HG03521 (cell line): ENCODE results near the gene JRKL.

ENCODE experiments used
- ATAC-seq: cut with Tn5 transposase; IDR thresholded peaks from one replicate; pipeline ENCODE4 v1.9.1; 2021; ENCODE audit warnings: mild to moderate bottlenecking, moderate library complexity; ENCODE audit not compliant: unreplicated experiment

JRKL gene

GRCh38 chr11:96389720-96390487, at the start of gene JRKL, which contains the start of gene CCDC82:
TSS of gene JRKL (plus strand) at chr11:96390013. CDS start at chr11:96390650, 637 bp downstream.
TSS of gene CCDC82 (minus strand) at chr11:96389912. CDS start at chr11:96384747, 5,165 bp downstream.
- ATAC-seq = peak; percentile 94

- no peak for ATAC-seq
These were observed 49.3 kb upstream of the JRKL start for GRCh38 chr11:96340555-96340885.

- peak; percentile 37 for ATAC-seq
These were observed 48.4 kb upstream of the JRKL start for GRCh38 chr11:96341211-96342013.

- ATAC-seq = no peak
These were observed 47.5 kb upstream of the JRKL start for GRCh38 chr11:96342014-96342960.

GRCh38 chr11:96342961-96343711, 46.7 kb upstream of the JRKL start, which contains the start of gene MAML2:
TSS of gene MAML2 (minus strand) at chr11:96343195. CDS start at chr11:96341895, 1,300 bp downstream.
- ATAC-seq = peak; percentile 81

GRCh38 chr11:96356848-96357247, 33.0 kb upstream of the JRKL start:
- ATAC-seq = no peak

- ATAC-seq = no peak
These were observed 32.0 kb upstream of the JRKL start for GRCh38 chr11:96357794-96358193.

- ATAC-seq = no peak
These were observed 31.5 kb upstream of the JRKL start for GRCh38 chr11:96358321-96358720.

- ATAC-seq = no peak
These were observed 28.0 kb upstream of the JRKL start for GRCh38 chr11:96361778-96362177.

- ATAC-seq = no peak
These were observed 24.3 kb upstream of the JRKL start for GRCh38 chr11:96365493-96365892.

- ATAC-seq = no peak
These were observed 23.8 kb upstream of the JRKL start for GRCh38 chr11:96366024-96366423.

GRCh38 chr11:96367342-96367741, 22.5 kb upstream of the JRKL start:
- ATAC-seq = no peak

- no peak for ATAC-seq
These were observed 16.0 kb upstream of the JRKL start for GRCh38 chr11:96373826-96374225.

- ATAC-seq = no peak
These were observed 13.0 kb upstream of the JRKL start for GRCh38 chr11:96376796-96377195.

- no peak for ATAC-seq
These were observed 5.7 kb upstream of the JRKL start for GRCh38 chr11:96384156-96384555.

- ATAC-seq = no peak
These were observed 4.6 kb upstream of the JRKL start for GRCh38 chr11:96385187-96385586.

- peak; percentile 40 for ATAC-seq
These were observed 708 bp upstream of the JRKL start for GRCh38 chr11:96388891-96389719.

GRCh38 chr11:96390488-96390792, 627 bp downstream of the JRKL start:
- no peak for ATAC-seq

GRCh38 chr11:96391698-96392307, 2.0 kb downstream of the JRKL start:
- no peak for ATAC-seq
